AG10803 (cell line): ENCODE results near the gene THSD7A.

ENCODE experiments used
- DNase-seq: peaks from one replicate; pipeline ENCODE4 v3.0.0; 2010; ENCODE audit warnings: low read depth
- H3K4me3 ChIP-seq: 2 replicates; pipeline ENCODE4 v1.5.1; 2011; ENCODE audit warnings: mild to moderate bottlenecking, low read length, control low read depth
- TF ChIP-seq, protein P1 (sequence below): conservative IDR thresholded peaks from 2 replicates; pipeline ENCODE4 v1.5.1; 2011; ENCODE audit warnings: mild to moderate bottlenecking, low read length, control low read depth, inconsistent platforms

Gene THSD7A

DNA sequence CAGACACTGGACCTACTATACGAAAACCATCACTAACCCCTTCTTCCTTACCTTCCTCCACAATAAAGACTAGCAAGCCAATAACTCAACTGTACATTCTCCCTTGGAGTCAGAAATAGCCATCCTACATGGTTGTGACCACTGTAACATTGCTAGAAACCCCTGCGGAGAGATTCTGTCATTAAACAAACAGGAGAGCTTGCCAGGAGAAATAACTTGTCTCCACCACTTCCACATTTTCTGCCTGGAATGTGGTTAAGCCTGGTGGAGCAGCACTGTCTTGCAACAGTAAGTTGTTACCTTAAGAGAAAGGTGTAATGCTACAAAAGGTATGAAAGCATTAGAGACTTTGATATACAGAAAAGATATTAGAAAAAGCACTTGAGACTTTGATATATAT lies 45.8 kb downstream of the THSD7A start:
- TF ChIP-seq, protein P1, sequence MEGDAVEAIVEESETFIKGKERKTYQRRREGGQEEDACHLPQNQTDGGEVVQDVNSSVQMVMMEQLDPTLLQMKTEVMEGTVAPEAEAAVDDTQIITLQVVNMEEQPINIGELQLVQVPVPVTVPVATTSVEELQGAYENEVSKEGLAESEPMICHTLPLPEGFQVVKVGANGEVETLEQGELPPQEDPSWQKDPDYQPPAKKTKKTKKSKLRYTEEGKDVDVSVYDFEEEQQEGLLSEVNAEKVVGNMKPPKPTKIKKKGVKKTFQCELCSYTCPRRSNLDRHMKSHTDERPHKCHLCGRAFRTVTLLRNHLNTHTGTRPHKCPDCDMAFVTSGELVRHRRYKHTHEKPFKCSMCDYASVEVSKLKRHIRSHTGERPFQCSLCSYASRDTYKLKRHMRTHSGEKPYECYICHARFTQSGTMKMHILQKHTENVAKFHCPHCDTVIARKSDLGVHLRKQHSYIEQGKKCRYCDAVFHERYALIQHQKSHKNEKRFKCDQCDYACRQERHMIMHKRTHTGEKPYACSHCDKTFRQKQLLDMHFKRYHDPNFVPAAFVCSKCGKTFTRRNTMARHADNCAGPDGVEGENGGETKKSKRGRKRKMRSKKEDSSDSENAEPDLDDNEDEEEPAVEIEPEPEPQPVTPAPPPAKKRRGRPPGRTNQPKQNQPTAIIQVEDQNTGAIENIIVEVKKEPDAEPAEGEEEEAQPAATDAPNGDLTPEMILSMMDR, result no peak
- H3K4me3 ChIP-seq, result no peak overlapping the region
- DNase-seq, result no peak

DNA sequence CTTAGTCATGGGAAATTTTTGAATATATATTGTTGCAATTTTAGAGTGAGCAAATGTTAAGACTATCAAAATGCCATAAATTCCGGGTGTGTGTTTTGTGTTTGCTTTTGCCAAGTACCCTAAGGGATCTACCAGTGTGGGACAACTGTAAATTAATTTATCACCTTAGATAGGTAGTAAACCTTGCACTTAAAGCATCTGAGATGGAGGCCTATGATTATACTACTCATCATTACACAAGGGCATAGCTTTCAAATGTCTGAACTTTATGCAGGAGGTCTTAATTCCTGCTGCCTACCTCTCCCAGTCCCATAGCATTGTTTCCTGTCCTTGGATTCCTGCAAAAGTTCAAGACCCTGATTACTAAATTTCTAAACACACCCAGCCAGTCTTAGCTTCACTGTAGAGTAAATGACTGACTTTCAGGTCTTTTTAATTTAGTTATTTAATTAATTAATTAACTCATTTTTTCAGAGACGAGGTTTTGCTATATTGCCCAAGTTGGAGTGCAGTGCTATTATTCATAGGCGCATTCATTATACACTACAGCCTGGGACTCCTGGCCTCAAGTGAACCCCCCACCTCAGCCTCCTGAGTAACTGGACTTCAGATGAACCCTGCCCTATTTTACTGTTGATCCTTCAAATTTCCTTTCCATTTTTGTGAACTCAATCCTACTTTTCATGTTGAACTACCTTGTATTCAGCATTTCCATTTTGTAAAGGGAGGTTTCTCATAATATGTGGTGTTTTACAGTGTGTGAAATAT lies 47.0 kb downstream of the THSD7A start:
- no peak overlapping the region for H3K4me3 ChIP-seq
- DNase-seq, result no peak
- TF ChIP-seq, protein P1, result no peak

DNA sequence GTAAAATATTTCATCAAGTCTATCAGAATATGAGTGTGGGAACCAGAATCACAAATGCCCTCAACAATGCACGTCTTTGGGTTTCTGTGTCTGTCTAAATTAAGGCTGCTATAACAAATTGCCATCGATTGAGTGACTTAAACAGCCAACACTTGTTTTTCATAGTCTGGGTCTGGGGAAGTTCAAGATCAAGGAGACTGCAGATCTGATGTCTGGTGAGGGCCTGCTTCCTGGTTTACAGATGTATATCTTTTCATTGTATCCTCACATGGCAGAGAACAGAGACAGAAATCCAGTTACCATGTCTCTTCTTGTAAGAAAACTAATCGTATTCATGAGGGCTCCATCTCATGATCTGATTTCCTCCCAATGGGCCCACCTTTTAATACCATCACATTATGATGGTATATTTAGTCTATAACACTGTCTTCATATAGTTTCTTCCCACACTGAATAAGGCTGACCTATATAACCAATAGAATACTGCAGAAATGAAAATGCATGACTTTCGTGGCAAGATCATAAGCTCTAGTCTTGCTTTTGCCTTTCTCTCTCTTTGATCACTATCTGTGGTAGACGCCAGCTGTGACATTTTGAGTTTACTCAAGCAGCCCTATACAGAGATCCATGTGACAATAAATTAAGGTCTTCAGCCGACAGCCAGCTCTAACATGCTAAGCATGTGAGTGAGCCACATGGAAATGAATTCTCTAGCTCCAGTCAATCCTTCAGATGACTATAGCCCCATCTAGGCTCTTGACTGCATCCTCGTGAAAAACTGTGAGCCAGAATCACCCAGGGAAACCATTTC lies 51.9 kb downstream of the THSD7A start:
- DNase-seq, result no peak
- TF ChIP-seq, protein P1, result no peak
- H3K4me3 ChIP-seq, result no peak overlapping the region

DNA sequence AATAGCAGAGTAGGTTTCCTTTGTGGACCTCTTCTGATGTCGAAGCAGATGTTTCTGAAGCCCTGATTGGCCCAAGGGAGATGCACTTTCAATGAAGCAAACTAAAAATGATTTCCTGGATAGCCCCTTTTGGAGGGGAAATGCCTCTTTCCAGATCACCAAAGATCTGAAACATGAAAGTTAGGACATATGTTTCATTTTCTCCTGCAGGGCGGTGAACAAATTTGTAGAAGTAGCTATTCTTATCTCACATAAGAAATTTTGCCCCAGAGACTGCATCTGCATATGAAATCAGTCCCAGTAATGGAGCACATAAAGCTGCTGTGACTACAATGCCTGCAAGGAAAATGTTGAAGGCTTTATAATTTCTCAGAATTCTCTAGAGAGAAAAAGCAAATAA lies 56.0 kb downstream of the THSD7A start:
- no peak overlapping the region for H3K4me3 ChIP-seq
- DNase-seq, result no peak
- TF ChIP-seq, protein P1, result no peak

DNA sequence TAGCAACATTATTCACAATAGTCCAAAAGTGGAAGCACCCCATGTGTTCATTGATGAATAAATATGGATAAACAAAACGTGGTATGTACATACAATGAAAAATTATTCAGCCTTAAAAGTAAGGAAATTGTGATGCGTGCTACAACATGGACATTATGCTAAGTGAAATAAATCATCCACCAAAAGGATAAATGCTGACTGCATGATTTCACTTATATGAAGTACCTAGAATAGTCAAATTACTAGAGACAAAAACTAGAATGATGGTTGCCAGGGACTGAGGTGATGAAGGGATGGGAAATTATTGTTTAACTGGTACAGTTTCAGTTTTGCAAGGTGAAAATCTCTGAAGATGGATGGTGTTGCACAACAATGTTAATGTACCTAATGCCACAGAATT lies 56.6 kb downstream of the THSD7A start:
- no peak overlapping the region for H3K4me3 ChIP-seq
- TF ChIP-seq, protein P1, result no peak
- no peak for DNase-seq

DNA sequence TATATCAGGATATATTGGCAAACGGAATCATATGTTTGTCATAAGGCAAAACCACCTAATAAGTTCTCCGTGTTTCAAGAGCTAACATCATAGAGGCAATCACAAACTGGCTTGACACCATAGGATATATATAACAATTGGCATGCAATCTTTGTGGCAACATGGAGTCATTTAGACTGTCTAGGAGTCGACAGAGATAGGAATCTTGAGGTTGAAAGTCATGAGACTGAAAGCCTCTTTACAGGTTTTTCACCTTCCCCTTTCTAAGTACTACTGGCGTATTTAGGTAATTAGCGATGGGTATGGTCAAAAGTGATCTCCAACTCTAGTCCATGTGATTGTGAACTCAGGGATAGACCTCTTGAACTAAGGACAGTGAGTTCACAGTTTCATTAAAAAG lies 63.7 kb downstream of the THSD7A start:
- no peak overlapping the region for H3K4me3 ChIP-seq
- DNase-seq, result no peak
- TF ChIP-seq, protein P1, result no peak

DNA sequence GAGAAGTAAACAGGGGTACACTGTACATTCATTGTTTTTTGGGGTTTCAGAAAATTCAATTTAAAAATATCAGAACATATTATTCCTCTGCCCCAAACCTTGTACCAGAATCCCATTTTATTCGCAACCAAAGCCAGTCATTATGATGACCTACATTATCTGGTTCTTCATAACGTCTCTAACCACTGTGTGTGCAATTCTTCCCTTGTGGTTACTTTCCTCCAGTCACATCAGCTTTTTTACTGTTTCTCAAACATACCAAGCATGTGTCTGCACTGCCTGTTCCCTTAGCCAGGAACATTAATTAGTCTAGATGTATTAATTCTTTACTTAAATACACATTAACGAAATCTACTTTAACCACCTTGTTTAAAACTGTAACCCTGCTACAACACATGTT lies 64.8 kb downstream of the THSD7A start:
- no peak for DNase-seq
- TF ChIP-seq, protein P1, result no peak
- no peak overlapping the region for H3K4me3 ChIP-seq
